Activated CD8-positive, alpha-beta T cell treated with anti-CD3 and anti-CD28 coated beads for 36 hours (primary cell): ENCODE results near the gene NTSR2. TPM values are rescaled to one million over a fixed set of nuclear protein-coding genes. Genes with fewer than 3 reads are reported as not detected.

Experiments
- ATAC-seq: fragments of 200-7000 bp; cut with Tn5 transposase; one replicate; pipeline ENCODE4 v1.10.0; 2021; ENCODE audit warnings: mild to moderate bottlenecking, moderate library complexity
- CTCF ChIA-PET: fragments of 350-600 bp; sonication (Branson Sonifier 250); formaldehyde crosslinking; loops from one replicate; lab custom pipeline; 2021; ENCODE audit warnings: antibody characterized with exemption; lab: Charles Lee
- POLR2A ChIA-PET: fragments of 350-600 bp; sonication (Branson Sonifier 250); formaldehyde crosslinking; loops from one replicate; lab custom pipeline; 2021; ENCODE audit warnings: antibody characterized with exemption; lab: Charles Lee
- DNase-seq: peaks from one replicate; pipeline ENCODE4 v3.0.0-alpha.2; 2020
- H3K27ac Mint-ChIP-seq: one replicate; pipeline ENCODE4 v1.8.0; 2021; ENCODE audit warnings: mild to moderate bottlenecking, mixed read lengths
- H3K27me3 Mint-ChIP-seq: one replicate; pipeline ENCODE4 v1.8.0; 2021; ENCODE audit warnings: mixed read lengths
- H3K36me3 Mint-ChIP-seq: one replicate; pipeline ENCODE4 v1.8.0; 2021; ENCODE audit warnings: low read depth, mixed read lengths
- H3K4me1 Mint-ChIP-seq: one replicate; pipeline ENCODE4 v1.8.0; 2021; ENCODE audit warnings: low read depth, mixed read lengths
- H3K4me3 Mint-ChIP-seq: one replicate; pipeline ENCODE4 v1.8.0; 2021; ENCODE audit warnings: mild to moderate bottlenecking, moderate library complexity, mixed read lengths
- H3K9me3 Mint-ChIP-seq: one replicate; pipeline ENCODE4 v1.8.0; 2021; ENCODE audit warnings: mixed read lengths
- CTCF ChIP-seq: fragments of 200-600 bp; IDR thresholded peaks from one replicate; pipeline ENCODE4 v1.8.0; 2022; ENCODE audit warnings: antibody characterized with exemption, mild to moderate bottlenecking
- intact Hi-C: fragments of 100-400 bp; cut with micrococcal nuclease; formaldehyde crosslinking; loops from one replicate; pipeline ENCODE4 v1.10.0; 2022
- total RNA-seq, 2 experiments: library from RNA; stranded (reverse); gene quantifications; one replicate each; pipeline ENCODE4 v1.2.3, GENCODE V29; 2021

Gene NTSR2
- total RNA-seq, 2 experiments from 2014 or later = not detected

- TF ChIP-seq CTCF = no peak
- Mint-ChIP-seq H3K27ac (no peak overlapping the region), H3K4me3 (no peak overlapping the region), H3K4me1 (peaks cover 2% of the 10 kb centered on the region), H3K9me3 (no peaks in the 10 kb centered on the region), H3K36me3 (no peaks in the 10 kb centered on the region), H3K27me3 (peaks cover 22% of the 10 kb centered on the region)
- intact Hi-C loops = no loop called here
- ChIA-PET POLR2A (no interaction called here), CTCF (interaction anchor here (1.0 to 24.8 kb wide), 2 partner anchors 105 to 124 kb away, joined by 3 to 541 read pairs; no protein-coding TSS in a partner anchor)
- ATAC-seq (no peak), DNase-seq (no peak)
Observed at GRCh38 chr2:11678306-11678960, 8.4 kb upstream of the NTSR2 start.

DNA sequence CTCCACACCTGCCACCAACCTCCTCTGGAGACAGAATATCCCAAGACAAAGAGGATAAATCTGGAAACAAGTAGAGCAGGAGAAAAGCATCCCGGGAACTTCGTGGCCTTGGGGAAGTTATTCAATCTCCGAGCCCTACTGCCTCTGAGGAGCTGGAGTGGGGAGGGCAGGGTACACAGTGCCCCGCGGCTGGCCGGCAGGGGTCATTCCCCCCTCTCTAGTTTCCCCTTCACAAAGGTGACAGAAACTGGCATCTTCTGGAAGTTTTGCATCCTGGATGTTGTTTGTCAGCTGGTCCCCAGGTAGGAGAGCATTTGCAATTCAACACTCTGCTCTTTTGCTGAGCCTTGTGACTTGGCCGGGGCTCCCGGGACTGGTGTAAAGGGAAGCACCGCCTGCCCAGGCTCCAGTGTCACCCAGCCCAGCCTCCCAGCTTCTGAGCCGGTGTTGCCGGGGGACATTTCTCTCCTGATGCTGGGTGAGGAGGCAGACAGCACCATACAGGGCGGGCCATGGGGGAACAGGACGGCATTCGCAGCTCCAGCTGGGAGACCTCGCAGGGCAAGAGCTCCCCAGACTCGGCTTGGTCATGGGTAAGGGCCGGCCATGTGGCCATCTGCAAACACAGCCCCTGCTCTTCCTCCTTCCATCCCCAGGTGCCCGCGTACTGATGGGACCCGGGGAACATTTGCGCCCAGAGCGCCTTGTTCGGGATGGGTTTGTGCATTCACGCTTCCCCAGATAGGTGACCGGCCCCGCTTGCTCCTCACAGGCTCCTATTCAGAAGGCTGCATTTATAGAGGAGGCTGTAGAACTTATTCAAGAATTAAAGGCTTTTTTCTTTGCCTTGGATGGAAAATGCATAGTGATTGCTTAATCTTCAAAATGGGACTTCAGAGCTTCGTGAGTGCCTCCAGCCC is 7.4 kb upstream of the NTSR2 start:
- no peak for ATAC-seq
- Mint-ChIP-seq H3K36me3 (no peaks in the 10 kb centered on the region), H3K27ac (no peak overlapping the region)

GRCh38 chr2:11676640-11677039 is 6.6 kb upstream of the NTSR2 start:
- CTCF ChIA-PET = interaction anchor here (1.1 to 1.6 kb wide), 2 partner anchors 17 to 543 kb away, joined by 3 read pairs; a partner anchor contains a TSS
- H3K9me3 Mint-ChIP-seq = no peaks in the 10 kb centered on the region
- intact Hi-C loops = no loop called here

More for the DNA sequence above, 7.4 kb upstream of the NTSR2 start:
- no peaks in the 10 kb centered on the region for H3K9me3 Mint-ChIP-seq
- DNase-seq = no peak
- TF ChIP-seq CTCF = no peak
- H3K4me3 Mint-ChIP-seq = no peak overlapping the region
- intact Hi-C loops = no loop called here
- ChIA-PET POLR2A (no interaction called here), CTCF (interaction anchor here (1.0 to 1.6 kb wide), 2 partner anchors 13 to 544 kb away, joined by 3 read pairs; a partner anchor contains a TSS)
- H3K27me3 Mint-ChIP-seq = peaks cover 25% of the 10 kb centered on the region
- H3K4me1 Mint-ChIP-seq = peaks cover 6% of the 10 kb centered on the region

GRCh38 chr2:11675423-11676112 is 5.6 kb upstream of the NTSR2 start:
- DNase-seq (no peak), ATAC-seq (no peak)
- Mint-ChIP-seq H3K4me3 (no peak overlapping the region), H3K27me3 (peaks cover 31% of the 10 kb centered on the region), H3K36me3 (no peaks in the 10 kb centered on the region), H3K27ac (no peak overlapping the region), H3K4me1 (peaks cover 4% of the 10 kb centered on the region), H3K9me3 (no peaks in the 10 kb centered on the region)
- CTCF ChIA-PET = interaction anchor here (1.1 kb wide), 1 partner anchor 18 kb away, joined by 3 read pairs; no protein-coding TSS in a partner anchor
- POLR2A ChIA-PET = no interaction called here
- no peak for TF ChIP-seq CTCF
- intact Hi-C loops = no loop called here

More at GRCh38 chr2:11676640-11677039, 6.6 kb upstream of the NTSR2 start:
- no peak for DNase-seq
- Mint-ChIP-seq H3K36me3 (no peaks in the 10 kb centered on the region), H3K4me1 (peaks cover 4% of the 10 kb centered on the region), H3K27ac (no peak overlapping the region), H3K4me3 (no peak overlapping the region), H3K27me3 (peaks cover 27% of the 10 kb centered on the region)
- ATAC-seq = no peak
- POLR2A ChIA-PET = no interaction called here
- no peak for TF ChIP-seq CTCF
